ENCODE results near the gene CREB3L1. TPM values are rescaled to one million over a fixed set of nuclear protein-coding genes. Genes with fewer than 3 reads are reported as not detected.

Gene CREB3L1
- total and polyA plus RNA-seq, 2 of the 13 experiments (the other 11 are each of a cell fraction or from before 2014, with no cell fraction given), result not detected

DNA sequence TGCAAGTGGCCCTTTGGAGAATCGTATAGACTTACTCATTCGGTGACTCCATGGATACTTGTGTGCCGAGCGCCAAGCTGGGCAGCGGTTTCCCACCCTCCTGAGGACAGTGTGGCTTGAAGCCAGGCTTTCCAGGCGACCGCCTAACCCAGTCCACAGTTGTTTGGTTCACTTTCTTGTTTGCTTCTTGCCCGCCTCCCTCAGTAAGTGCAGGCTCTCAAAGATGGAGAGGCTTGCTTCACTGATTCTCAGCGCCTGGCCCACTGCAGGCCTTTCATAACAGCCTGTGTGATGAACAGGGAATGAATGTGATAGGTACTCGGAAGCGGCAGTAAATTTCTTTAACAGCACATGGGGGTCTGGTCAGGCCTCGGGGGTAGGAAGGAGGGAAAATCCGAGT is 92.8 kb downstream of the CREB3L1 start (continued):
- TF ChIP-seq, protein P1, sequence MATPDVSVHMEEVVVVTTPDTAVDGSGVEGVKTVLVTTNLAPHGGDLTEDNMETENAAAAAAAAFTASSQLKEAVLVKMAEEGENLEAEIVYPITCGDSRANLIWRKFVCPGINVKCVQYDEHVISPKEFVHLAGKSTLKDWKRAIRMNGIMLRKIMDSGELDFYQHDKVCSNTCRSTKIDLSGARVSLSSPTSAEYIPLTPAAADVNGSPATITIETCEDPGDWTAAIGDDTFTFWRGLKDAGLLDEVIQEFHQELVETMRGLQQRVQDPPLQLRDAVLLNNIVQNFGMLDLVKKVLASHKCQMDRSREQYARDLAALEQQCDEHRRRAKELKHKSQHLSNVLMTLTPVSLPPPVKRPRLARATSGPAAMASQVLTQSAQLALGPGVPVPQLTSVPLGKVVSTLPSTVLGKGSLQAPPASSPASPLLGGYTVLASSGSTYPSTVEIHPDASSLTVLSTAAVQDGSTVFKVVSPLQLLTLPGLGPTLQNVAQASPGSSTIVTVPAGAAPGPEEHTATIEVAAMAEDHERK (CRISPR knock-in tag; IDR thresholded peaks at IDR 0.05; ENCODE audit: low read depth), result no peak
- TF ChIP-seq ZNF562 (CRISPR knock-in tag; IDR thresholded peaks at IDR 0.05; ENCODE audit: borderline replicate concordance), result no peak
- TF ChIP-seq, protein P2, sequence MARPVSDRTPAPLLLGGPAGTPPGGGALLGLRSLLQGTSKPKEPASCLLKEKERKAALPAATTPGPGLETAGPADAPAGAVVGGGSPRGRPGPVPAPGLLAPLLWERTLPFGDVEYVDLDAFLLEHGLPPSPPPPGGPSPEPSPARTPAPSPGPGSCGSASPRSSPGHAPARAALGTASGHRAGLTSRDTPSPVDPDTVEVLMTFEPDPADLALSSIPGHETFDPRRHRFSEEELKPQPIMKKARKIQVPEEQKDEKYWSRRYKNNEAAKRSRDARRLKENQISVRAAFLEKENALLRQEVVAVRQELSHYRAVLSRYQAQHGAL (CRISPR knock-in tag; IDR thresholded peaks at IDR 0.05; ENCODE audit: not compliant biosample characterization), result no peak

Other genes with a start within 250 kb of the CREB3L1 start
- 4.1 and 5.6 TPM in 2 replicates for gene PHF21A, start 156.2 kb upstream of the CREB3L1 start, total RNA-seq (2016; rRNA removed; fragmentation: Illumina TruSeq; extraction: Trizol)
- gene PHF21A, start 156.2 kb upstream of the CREB3L1 start, polyA plus RNA-seq (2011; rRNA removed), result 30.6 and 34.6 TPM in 2 replicates
- gene DGKZ, start 69.8 kb downstream of the CREB3L1 start, total RNA-seq (2016; rRNA removed; fragmentation: Illumina TruSeq; extraction: Trizol), result 14.6 and 20.7 TPM in 2 replicates
- gene DGKZ, start 69.8 kb downstream of the CREB3L1 start, polyA plus RNA-seq (2011; rRNA removed), result 15.8 and 17.6 TPM in 2 replicates
- 149 and 312 TPM in 2 replicates for gene MDK, start 104.0 kb downstream of the CREB3L1 start, total RNA-seq (2016; rRNA removed; fragmentation: Illumina TruSeq; extraction: Trizol)
- 355 and 407 TPM in 2 replicates for gene MDK, start 104.0 kb downstream of the CREB3L1 start, polyA plus RNA-seq (2011; rRNA removed)
- 0.13 TPM in 1 of 2 replicates, not detected in the other for gene CHRM4, start 114.1 kb downstream of the CREB3L1 start, total RNA-seq (2016; rRNA removed; fragmentation: Illumina TruSeq; extraction: Trizol)
- gene CHRM4, start 114.1 kb downstream of the CREB3L1 start, polyA plus RNA-seq (2011; rRNA removed), result 0.21 and 0.22 TPM in 2 replicates